ENCODE measurements around the gene EML4. TPM values are rescaled to one million over a fixed set of nuclear protein-coding genes. Genes with fewer than 3 reads are reported as not detected.
"Not testable (repeated sequence)": the region's sequence is repeated elsewhere in the genome, so short reads cannot be mapped to it uniquely, and the experiment has no call there.

Gene EML4
- total RNA-seq, 1 experiment from 2014 or later = 93.7 TPM

DNA sequence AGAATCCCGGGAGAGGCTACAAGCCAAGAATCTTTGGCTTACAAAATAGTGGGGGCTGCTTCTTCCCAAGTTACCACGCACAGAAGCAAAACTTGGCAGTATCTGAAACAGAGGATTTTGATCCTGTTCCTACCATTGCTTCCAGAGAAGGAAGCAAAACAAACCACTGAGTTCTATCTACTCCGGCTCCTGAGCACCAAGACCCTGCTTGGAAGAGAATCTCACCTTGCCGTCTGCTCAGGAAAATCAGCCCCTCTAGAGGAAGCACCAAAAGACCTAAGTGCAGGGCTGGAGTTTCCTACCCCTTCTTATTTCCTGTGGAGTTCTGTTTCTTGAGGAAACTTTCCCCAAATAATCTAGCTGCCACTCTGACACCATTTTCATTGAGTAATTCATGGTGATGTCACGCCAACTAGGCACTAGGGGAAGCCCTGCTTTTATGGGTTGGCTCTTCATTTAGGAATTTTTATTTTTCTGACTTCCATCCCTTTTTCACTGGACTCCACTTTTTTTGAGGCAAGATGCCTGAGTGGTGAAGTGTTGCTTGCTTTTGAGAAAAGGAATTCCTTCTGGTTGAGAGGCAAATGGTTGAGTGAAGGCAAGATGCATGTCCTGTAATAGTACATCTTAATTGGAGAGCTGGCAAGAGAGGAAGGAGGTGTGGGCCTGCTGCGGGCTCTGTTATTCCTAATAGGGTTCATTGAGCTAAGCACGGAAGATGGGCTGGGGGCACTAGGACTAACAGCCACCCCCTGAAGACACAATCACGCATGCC, 36.8 kb upstream of the EML4 start:
- no TSS peak for BruUV-seq (replicated peaks)
- intact Hi-C loops (cut with micrococcal nuclease; ENCODE audit: unreplicated experiment) = no loop called here
- DNase-seq (ENCODE audit: low spot score) = no peak
- ChIA-PET POLR2A (ENCODE audit: low non-redundant PET) (interaction anchor here (0.5 kb wide), 1 partner anchor 385 kb away, joined by 3 read pairs; no protein-coding TSS in a partner anchor), CTCF (interaction anchor here (1.3 kb wide), 1 partner anchor 39 kb away, joined by 3 read pairs; no protein-coding TSS in a partner anchor)
- no peak overlapping the region for H3K4me3 ChIP-seq (ENCODE audit: low read depth, low read length, poor library complexity, severe bottlenecking)
- H3K9me3 ChIP-seq (ENCODE audit: low read depth, low read length, poor library complexity, severe bottlenecking) = no peaks in the 10 kb centered on the region
- peak overlapping the region; percentile 52 for H3K27ac ChIP-seq (ENCODE audit: low read depth, low read length, poor library complexity, severe bottlenecking)
- no peaks in the 10 kb centered on the region for H3K27me3 ChIP-seq (replicated peaks; ENCODE audit: insufficient read depth, low read depth, low read length, poor library complexity)
- H3K4me1 ChIP-seq (ENCODE audit: insufficient read depth, low read length, poor library complexity, severe bottlenecking) = peaks cover 78% of the 10 kb centered on the region
- no peak for TF ChIP-seq EZH2 (IDR thresholded peaks at IDR 0.05; ENCODE audit: borderline replicate concordance, low read depth, low read length, poor library complexity, severe bottlenecking)
- TF ChIP-seq, protein P1, sequence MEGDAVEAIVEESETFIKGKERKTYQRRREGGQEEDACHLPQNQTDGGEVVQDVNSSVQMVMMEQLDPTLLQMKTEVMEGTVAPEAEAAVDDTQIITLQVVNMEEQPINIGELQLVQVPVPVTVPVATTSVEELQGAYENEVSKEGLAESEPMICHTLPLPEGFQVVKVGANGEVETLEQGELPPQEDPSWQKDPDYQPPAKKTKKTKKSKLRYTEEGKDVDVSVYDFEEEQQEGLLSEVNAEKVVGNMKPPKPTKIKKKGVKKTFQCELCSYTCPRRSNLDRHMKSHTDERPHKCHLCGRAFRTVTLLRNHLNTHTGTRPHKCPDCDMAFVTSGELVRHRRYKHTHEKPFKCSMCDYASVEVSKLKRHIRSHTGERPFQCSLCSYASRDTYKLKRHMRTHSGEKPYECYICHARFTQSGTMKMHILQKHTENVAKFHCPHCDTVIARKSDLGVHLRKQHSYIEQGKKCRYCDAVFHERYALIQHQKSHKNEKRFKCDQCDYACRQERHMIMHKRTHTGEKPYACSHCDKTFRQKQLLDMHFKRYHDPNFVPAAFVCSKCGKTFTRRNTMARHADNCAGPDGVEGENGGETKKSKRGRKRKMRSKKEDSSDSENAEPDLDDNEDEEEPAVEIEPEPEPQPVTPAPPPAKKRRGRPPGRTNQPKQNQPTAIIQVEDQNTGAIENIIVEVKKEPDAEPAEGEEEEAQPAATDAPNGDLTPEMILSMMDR (conservative IDR thresholded peaks at IDR 0.05; ENCODE audit: low read depth, low read length) = no peak
- no peaks in the 10 kb centered on the region for H3K36me3 ChIP-seq (ENCODE audit: insufficient read depth, low read length, poor library complexity, severe bottlenecking)

DNA sequence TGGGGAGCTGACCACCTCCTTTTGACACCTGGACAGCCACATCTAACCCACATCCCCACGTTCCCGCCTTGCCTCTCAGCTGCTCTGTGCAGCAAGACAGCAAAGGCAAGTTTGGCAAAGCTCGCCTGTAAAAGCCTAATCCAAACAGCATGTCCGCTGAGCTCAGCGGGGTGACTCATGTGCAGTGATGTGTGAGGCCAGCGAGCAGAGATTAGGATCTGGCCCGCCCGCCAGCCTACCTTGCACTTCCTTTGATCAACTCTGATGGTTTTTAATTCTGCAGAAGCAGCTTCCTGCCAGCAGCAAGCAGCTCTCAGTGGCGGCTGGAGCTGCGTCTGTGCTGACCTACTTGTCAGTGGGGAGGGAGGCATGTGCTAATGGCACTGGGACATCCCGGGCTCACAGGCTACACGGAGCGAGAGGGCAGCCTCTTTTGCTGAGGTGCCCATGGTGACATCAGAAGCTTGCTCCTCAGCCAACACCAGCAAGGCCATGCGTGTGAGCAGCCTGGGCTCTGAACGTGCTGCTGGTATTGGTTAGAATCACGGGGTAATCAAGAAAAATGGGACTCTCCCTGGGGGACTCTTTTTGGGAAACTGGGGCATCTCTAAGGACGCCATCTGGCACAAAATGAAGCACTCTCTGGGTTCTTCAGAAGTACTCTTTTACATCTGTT, 36.0 kb upstream of the EML4 start:
- intact Hi-C loops (cut with micrococcal nuclease; ENCODE audit: unreplicated experiment) = no loop called here
- H3K4me3 ChIP-seq (ENCODE audit: low read depth, low read length, poor library complexity, severe bottlenecking) = no peak overlapping the region
- peak; percentile 94 for DNase-seq (ENCODE audit: low spot score)
- H3K36me3 ChIP-seq (ENCODE audit: insufficient read depth, low read length, poor library complexity, severe bottlenecking) = no peaks in the 10 kb centered on the region
- TF ChIP-seq EZH2 (IDR thresholded peaks at IDR 0.05; ENCODE audit: borderline replicate concordance, low read depth, low read length, poor library complexity, severe bottlenecking) = no peak
- TF ChIP-seq, protein P1 (conservative IDR thresholded peaks at IDR 0.05; ENCODE audit: low read depth, low read length) = no peak
- H3K4me1 ChIP-seq (ENCODE audit: insufficient read depth, low read length, poor library complexity, severe bottlenecking) = peaks cover 83% of the 10 kb centered on the region
- BruUV-seq (replicated peaks) = no TSS peak
- ChIA-PET CTCF (interaction anchor here (1.3 kb wide), 1 partner anchor 38 kb away, joined by 3 read pairs; no protein-coding TSS in a partner anchor), POLR2A (ENCODE audit: low non-redundant PET) (interaction anchor here (0.5 to 0.6 kb wide), 2 partner anchors 8 to 384 kb away, joined by 3 read pairs; no protein-coding TSS in a partner anchor)
- no peaks in the 10 kb centered on the region for H3K9me3 ChIP-seq (ENCODE audit: low read depth, low read length, poor library complexity, severe bottlenecking)
- peak overlapping the region; percentile 52 for H3K27ac ChIP-seq (ENCODE audit: low read depth, low read length, poor library complexity, severe bottlenecking)
- no peaks in the 10 kb centered on the region for H3K27me3 ChIP-seq (replicated peaks; ENCODE audit: insufficient read depth, low read depth, low read length, poor library complexity)

DNA sequence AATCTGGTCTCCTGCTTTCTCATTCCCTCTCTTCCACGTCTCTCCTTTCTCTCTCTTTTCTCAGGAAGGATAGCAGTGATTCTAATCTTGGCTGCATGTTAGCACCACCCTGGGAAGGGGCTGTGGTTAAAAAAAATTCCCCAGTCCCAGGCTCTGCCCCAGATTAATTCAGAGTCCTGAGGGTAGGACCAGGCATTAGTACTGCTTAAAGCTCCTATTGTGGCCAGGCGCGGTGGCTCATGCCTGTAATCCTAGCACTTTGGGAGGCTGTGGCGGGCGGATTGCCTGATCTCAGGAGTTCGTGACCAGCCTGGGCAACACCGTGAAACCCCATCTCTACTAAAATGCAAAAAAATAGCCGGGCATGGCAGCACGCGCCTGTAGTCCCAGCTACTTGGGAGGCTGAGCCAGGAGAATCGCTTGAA, 35.4 kb upstream of the EML4 start:
- Histone ChIP-seq H3K4me1 (ENCODE audit: insufficient read depth, low read length, poor library complexity, severe bottlenecking) (peaks cover 83% of the 10 kb centered on the region), H3K27ac (ENCODE audit: low read depth, low read length, poor library complexity, severe bottlenecking) (peak overlapping the region; percentile 52), H3K4me3 (ENCODE audit: low read depth, low read length, poor library complexity, severe bottlenecking) (no peak overlapping the region), H3K36me3 (ENCODE audit: insufficient read depth, low read length, poor library complexity, severe bottlenecking) (no peaks in the 10 kb centered on the region), H3K9me3 (ENCODE audit: low read depth, low read length, poor library complexity, severe bottlenecking) (no peaks in the 10 kb centered on the region), H3K27me3 (replicated peaks; ENCODE audit: insufficient read depth, low read depth, low read length, poor library complexity) (no peaks in the 10 kb centered on the region)
- no peak for DNase-seq (ENCODE audit: low spot score)
- intact Hi-C loops (cut with micrococcal nuclease; ENCODE audit: unreplicated experiment) = no loop called here
- TF ChIP-seq EZH2 (IDR thresholded peaks at IDR 0.05; ENCODE audit: borderline replicate concordance, low read depth, low read length, poor library complexity, severe bottlenecking) = no peak
- TF ChIP-seq, protein P1 (conservative IDR thresholded peaks at IDR 0.05; ENCODE audit: low read depth, low read length) = no peak
- POLR2A ChIA-PET (ENCODE audit: low non-redundant PET) = no interaction called here
- CTCF ChIA-PET = interaction anchor here (1.3 kb wide), 1 partner anchor 38 kb away, joined by 3 read pairs; no protein-coding TSS in a partner anchor
- no TSS peak for BruUV-seq (replicated peaks)

DNA sequence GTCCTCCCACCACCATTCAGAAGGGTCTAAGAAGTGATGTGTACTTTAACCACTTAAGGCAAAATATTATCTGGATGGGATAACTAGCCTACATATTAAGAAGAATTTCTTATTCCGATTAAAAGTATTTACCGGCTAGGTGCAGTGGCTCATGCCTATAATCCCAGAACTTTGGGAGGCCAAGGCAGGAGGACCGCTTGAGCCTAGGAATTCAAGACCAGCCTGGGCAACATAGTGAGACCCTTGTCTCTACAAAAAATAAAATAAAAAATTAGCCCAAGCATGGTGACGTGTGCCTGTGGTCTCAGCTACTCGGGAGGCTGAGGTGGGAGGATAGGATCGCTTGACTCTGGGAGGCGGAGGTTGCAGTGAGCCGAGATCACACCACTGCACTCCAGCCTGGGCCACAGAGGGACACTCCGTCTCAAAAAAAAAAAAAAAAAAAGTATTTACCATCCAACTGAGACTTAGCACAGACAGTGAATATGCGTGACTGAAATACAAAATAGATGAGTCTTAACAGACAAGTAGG, 34.7 kb upstream of the EML4 start:
- H3K9me3 ChIP-seq (ENCODE audit: low read depth, low read length, poor library complexity, severe bottlenecking); H3K36me3 ChIP-seq (ENCODE audit: insufficient read depth, low read length, poor library complexity, severe bottlenecking); DNase-seq (ENCODE audit: low spot score); POLR2A ChIA-PET (ENCODE audit: low non-redundant PET); CTCF ChIA-PET; BruUV-seq (replicated peaks); H3K4me3 ChIP-seq (ENCODE audit: low read depth, low read length, poor library complexity, severe bottlenecking); intact Hi-C loops (cut with micrococcal nuclease; ENCODE audit: unreplicated experiment); H3K27ac ChIP-seq (ENCODE audit: low read depth, low read length, poor library complexity, severe bottlenecking); H3K27me3 ChIP-seq (replicated peaks; ENCODE audit: insufficient read depth, low read depth, low read length, poor library complexity): not testable (repeated sequence)
- H3K4me1 ChIP-seq (ENCODE audit: insufficient read depth, low read length, poor library complexity, severe bottlenecking) = peaks cover 83% of the 10 kb centered on the region

All from A673 (cell line).